OCI-M2 (cell line): ENCODE measurements around the gene ZNF750.

ENCODE experiments used
- DNase-seq: peaks from one replicate; lab custom pipeline; 2025; ENCODE audit not compliant: unreplicated experiment; lab: John Stamatoyannopoulos, UW

ZNF750 gene

GRCh38 chr17:82814834-82815233 is 25.0 kb downstream of the ZNF750 start:
- no peak for DNase-seq

GRCh38 chr17:82813299-82814051 is 26.3 kb downstream of the ZNF750 start:
- no peak for DNase-seq

GRCh38 chr17:82812601-82813000 is 27.2 kb downstream of the ZNF750 start:
- DNase-seq = no peak

- no peak for DNase-seq
These were observed 27.8 kb downstream of the ZNF750 start for GRCh38 chr17:82812058-82812457.

- no peak for DNase-seq
These were observed 29.0 kb downstream of the ZNF750 start for GRCh38 chr17:82810644-82811430.

GRCh38 chr17:82808921-82809905 is 30.6 kb downstream of the ZNF750 start:
- DNase-seq = no peak

GRCh38 chr17:82808006-82808405 is 31.8 kb downstream of the ZNF750 start:
- no peak for DNase-seq

GRCh38 chr17:82807562-82807961 is 32.3 kb downstream of the ZNF750 start:
- DNase-seq = no peak

- no peak for DNase-seq
These were observed 32.7 kb downstream of the ZNF750 start for GRCh38 chr17:82807101-82807500.

GRCh38 chr17:82806645-82807044 is 33.2 kb downstream of the ZNF750 start:
- no peak for DNase-seq

GRCh38 chr17:82805823-82806222 is 34.0 kb downstream of the ZNF750 start:
- DNase-seq = no peak

- no peak for DNase-seq
These were observed 34.6 kb downstream of the ZNF750 start for GRCh38 chr17:82805254-82805653.

- DNase-seq = no peak
These were observed 35.2 kb downstream of the ZNF750 start for GRCh38 chr17:82804442-82805191.

- no peak for DNase-seq
These were observed 36.2 kb downstream of the ZNF750 start for GRCh38 chr17:82803606-82804005.

- no peak for DNase-seq
These were observed 36.6 kb downstream of the ZNF750 start for GRCh38 chr17:82803185-82803584.

GRCh38 chr17:82802075-82802780 is 37.6 kb downstream of the ZNF750 start:
- DNase-seq = no peak

- no peak for DNase-seq
These were observed 38.3 kb downstream of the ZNF750 start for GRCh38 chr17:82801377-82801970.

- no peak for DNase-seq
These were observed 38.9 kb downstream of the ZNF750 start for GRCh38 chr17:82800885-82801284.

- no peak for DNase-seq
These were observed 40.2 kb downstream of the ZNF750 start for GRCh38 chr17:82799591-82799990.
